Stimulated activated naive CD8-positive, alpha-beta T cell treated with anti-CD3 and anti-CD28 coated beads, Interleukin-15, Interleukin-2, amounts not matched to agents 100 ng/mL and 50 ng/mL, for 24 hours (primary cell): ENCODE data around the gene PARVG.

Experiments
- H3K27ac Mint-ChIP-seq: one replicate; pipeline ENCODE4 v1.8.0; 2021; ENCODE audit warnings: mild to moderate bottlenecking, mixed read lengths
- H3K27me3 Mint-ChIP-seq: one replicate; pipeline ENCODE4 v1.8.0; 2021; ENCODE audit warnings: mixed read lengths
- H3K36me3 Mint-ChIP-seq: one replicate; pipeline ENCODE4 v1.8.0; 2021; ENCODE audit warnings: low read depth, mixed read lengths
- H3K4me1 Mint-ChIP-seq: one replicate; pipeline ENCODE4 v1.8.0; 2021; ENCODE audit warnings: low read depth, mixed read lengths
- H3K4me3 Mint-ChIP-seq: one replicate; pipeline ENCODE4 v1.8.0; 2021; ENCODE audit warnings: mild to moderate bottlenecking, mixed read lengths
- H3K9me3 Mint-ChIP-seq: one replicate; pipeline ENCODE4 v1.8.0; 2021; ENCODE audit warnings: mixed read lengths

Gene PARVG, protein sequence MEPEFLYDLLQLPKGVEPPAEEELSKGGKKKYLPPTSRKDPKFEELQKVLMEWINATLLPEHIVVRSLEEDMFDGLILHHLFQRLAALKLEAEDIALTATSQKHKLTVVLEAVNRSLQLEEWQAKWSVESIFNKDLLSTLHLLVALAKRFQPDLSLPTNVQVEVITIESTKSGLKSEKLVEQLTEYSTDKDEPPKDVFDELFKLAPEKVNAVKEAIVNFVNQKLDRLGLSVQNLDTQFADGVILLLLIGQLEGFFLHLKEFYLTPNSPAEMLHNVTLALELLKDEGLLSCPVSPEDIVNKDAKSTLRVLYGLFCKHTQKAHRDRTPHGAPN

DNA sequence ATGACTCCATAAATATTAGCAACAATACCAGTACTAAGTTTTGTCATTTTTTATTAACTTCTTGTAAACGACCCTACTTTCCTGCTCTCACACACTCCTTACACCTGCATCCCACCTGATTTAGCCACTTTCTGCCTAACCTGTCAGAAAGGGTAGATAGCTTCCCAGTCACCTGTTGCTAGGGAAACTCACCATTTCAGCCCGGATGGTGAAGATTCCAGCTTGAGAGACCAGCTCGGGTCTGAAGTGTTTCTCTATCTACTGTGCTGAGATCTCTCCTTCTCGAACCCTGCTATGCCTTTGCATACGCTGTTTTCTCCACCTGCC lies at the start of gene PARVG:
Gene PARVG, plus strand, starts transcription at position 220 of the 327 bp plus-strand sequence. CDS start 2,405 bp downstream, outside the sequence.
- H3K4me3 Mint-ChIP-seq, result peak within 1 kb of the TSS; percentile 85
- peak within 1 kb of the TSS; percentile 92 for H3K27ac Mint-ChIP-seq
- peaks cover 28% of the 10 kb centered on the region for H3K4me1 Mint-ChIP-seq
- H3K9me3 Mint-ChIP-seq, result no peaks in the 10 kb centered on the region
- no peaks in the 10 kb centered on the region for H3K27me3 Mint-ChIP-seq
- peaks cover 7% of the 10 kb centered on the region for H3K36me3 Mint-ChIP-seq

DNA sequence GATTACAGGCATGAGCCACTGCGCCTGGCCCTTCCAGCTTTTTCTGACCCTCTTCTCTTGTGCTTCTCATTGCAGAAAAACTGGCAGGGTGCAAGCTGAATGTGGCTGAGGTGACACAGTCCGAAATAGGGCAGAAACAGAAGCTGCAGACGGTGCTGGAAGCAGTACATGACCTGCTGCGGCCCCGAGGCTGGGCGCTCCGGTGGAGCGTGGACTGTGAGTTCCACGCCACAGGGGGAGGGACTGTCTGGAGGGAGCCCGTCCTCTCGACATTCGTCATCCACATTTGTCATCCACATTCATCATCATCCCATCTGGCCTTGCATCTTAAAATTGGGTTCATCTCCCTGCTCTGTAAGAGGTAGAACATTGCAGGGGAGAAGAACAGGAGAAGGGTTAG lies 49.3 kb upstream of the PARVG start:
- Mint-ChIP-seq H3K4me1 (peaks cover 6% of the 10 kb centered on the region), H3K27me3 (peaks cover 3% of the 10 kb centered on the region), H3K36me3 (peaks cover 33% of the 10 kb centered on the region), H3K9me3 (peaks cover 14% of the 10 kb centered on the region), H3K27ac (no peak overlapping the region), H3K4me3 (no peak overlapping the region)

DNA sequence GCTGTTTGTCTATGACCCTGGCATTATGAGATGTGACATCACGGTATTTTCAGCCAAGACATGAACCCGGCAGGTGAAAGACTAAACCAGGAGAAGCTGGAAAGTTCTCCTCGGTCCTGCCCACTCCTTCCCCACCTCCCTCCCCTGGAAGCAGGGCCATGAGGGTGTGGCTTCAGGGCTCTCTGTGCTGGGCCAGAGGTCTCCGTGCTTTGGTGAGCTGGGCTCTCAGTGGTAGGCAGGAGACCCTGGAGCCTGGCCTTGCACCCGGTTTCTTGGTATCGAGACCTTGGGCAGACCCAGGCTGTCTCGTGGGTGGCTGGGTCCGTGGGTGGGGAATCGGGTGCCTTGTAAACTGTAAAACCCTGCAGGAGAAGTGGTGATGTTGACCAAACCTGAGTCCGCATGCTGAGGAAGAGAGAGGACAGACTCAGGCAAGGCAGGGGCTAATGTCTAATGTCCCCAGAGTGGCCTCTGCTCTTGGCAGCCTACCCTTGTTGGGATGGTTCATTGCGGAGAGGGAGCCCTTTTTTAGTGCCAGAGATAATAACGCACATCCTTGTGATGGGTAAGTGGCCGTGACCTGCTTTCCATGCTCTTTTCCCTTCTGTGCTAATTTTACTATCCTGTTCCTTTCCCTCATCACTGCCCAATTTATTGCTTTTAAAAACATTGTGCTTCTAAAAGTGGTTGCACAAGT lies 48.6 kb upstream of the PARVG start:
- H3K27ac Mint-ChIP-seq, result no peak overlapping the region
- H3K27me3 Mint-ChIP-seq, result peaks cover 3% of the 10 kb centered on the region
- H3K4me1 Mint-ChIP-seq, result peaks cover 6% of the 10 kb centered on the region
- peaks cover 19% of the 10 kb centered on the region for H3K9me3 Mint-ChIP-seq
- H3K36me3 Mint-ChIP-seq, result peaks cover 37% of the 10 kb centered on the region
- H3K4me3 Mint-ChIP-seq, result no peak overlapping the region

DNA sequence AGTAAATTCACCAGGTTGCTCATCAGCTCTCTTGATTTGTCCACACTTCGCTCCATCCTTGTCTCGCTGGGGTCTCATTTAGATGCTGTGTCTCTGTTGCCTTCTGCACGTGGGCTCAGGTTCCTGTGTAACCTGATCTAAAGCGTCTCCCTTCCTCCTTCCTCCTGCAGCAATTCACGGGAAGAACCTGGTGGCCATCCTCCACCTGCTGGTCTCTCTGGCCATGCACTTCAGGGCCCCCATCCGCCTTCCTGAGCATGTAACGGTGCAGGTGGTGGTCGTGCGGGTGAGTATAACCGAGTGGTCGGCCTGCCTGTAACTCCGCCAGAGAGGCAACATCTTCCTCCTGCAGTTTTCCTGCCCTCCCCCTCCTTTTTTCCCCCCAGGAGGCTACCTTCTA lies 48.0 kb upstream of the PARVG start:
- H3K4me1 Mint-ChIP-seq, result peaks cover 6% of the 10 kb centered on the region
- H3K36me3 Mint-ChIP-seq, result peaks cover 37% of the 10 kb centered on the region
- no peak overlapping the region for H3K4me3 Mint-ChIP-seq
- H3K27ac Mint-ChIP-seq, result no peak overlapping the region
- peaks cover 3% of the 10 kb centered on the region for H3K27me3 Mint-ChIP-seq
- peaks cover 18% of the 10 kb centered on the region for H3K9me3 Mint-ChIP-seq

DNA sequence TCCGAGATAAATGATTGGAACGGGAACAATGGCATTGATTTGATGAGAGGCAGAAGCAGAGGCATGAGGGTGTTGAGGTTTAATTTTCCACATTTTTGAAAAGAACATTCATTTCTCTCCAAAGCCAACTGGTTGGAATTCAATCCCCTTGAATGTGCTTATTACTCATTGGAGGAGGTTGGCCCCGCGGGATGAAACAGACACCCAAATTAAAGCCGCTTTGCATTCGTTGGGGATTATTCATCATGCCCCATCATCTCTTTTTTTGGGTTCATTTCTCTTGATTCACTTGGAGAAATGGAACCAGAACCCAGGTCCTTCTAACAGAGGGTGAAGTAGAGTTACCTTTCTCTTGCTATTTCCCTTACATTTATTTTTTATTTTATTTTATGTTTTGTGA lies 47.6 kb upstream of the PARVG start:
- peaks cover 6% of the 10 kb centered on the region for H3K4me1 Mint-ChIP-seq
- H3K36me3 Mint-ChIP-seq, result peaks cover 40% of the 10 kb centered on the region
- H3K27ac Mint-ChIP-seq, result no peak overlapping the region
- H3K9me3 Mint-ChIP-seq, result peaks cover 22% of the 10 kb centered on the region
- peaks cover 3% of the 10 kb centered on the region for H3K27me3 Mint-ChIP-seq
- no peak overlapping the region for H3K4me3 Mint-ChIP-seq

DNA sequence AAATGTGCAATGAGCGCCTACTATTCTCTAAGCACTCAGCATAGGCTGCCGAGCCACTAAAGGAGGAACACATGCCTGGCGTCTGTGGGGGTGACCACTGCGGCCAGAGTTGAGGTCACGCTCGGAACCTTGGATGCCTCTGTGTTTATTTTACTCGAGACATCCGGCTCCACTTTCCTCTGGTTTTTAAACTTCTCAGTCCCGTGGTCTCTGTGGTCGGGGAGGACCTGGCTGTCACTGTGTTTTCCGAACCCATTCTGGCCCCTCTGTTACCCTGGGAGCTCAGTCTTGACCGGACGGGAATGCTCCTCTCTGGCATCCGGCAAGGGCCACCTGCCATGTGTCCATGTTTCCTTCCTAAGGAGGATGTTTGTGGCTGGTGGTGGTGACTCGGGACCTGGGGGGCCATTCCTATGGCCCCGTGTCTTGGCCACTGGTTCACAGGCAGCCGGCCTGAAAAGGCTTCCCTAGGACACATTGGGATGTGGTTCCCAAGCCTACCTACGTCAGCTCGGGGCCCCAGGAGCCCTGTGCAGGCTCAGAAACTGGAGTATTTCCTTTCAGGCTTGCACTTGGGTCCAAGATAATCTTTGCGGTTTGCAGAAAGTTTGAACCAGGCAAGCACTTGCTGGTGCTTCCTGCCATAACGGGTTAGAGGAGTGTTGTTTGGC lies 46.7 kb upstream of the PARVG start:
- peaks cover 6% of the 10 kb centered on the region for H3K4me1 Mint-ChIP-seq
- no peak overlapping the region for H3K27ac Mint-ChIP-seq
- H3K36me3 Mint-ChIP-seq, result peaks cover 49% of the 10 kb centered on the region
- H3K27me3 Mint-ChIP-seq, result peaks cover 3% of the 10 kb centered on the region
- no peak overlapping the region for H3K4me3 Mint-ChIP-seq
- H3K9me3 Mint-ChIP-seq, result peaks cover 22% of the 10 kb centered on the region

DNA sequence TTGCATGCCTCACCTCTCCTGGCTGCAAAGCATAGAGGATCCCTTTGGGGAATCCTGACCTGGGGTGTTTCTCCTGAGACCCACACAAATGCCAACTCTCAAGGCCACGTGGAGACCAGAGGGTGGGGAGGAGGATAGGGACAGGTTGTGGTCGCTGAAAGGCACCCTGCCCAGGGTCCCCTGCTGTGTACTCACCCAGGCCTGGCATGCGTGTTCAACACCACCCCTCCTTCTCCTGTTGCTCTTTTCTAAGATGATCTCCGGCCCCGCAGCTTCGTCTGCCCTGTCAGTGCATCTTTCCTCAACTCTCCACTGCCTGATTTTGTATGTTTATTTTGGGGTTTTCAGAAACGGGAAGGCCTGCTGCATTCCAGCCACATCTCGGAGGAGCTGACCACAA lies 44.6 kb upstream of the PARVG start:
- H3K4me1 Mint-ChIP-seq, result peaks cover 6% of the 10 kb centered on the region
- H3K27me3 Mint-ChIP-seq, result peaks cover 3% of the 10 kb centered on the region
- no peak overlapping the region for H3K27ac Mint-ChIP-seq
- H3K9me3 Mint-ChIP-seq, result peaks cover 22% of the 10 kb centered on the region
- no peak overlapping the region for H3K4me3 Mint-ChIP-seq
- peaks cover 50% of the 10 kb centered on the region for H3K36me3 Mint-ChIP-seq

DNA sequence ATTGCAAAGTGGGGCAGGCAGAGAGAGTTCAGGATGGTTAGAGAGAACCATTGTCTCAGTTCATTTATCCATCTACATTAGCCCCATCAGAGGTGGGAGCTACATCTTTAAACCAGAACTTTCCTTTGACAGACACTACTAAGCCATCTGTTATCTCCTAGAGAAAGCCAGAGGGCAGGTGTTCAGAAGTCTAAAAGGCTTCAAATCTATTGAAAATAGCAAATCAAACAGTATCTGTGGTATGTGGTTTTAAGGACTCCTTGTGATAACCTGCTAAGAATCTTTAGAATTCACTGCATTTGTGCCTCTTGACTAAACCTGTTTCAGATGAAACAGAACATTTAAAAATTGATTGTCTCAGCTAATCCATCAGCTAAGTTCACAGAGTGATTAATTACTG lies 43.9 kb upstream of the PARVG start:
- peaks cover 45% of the 10 kb centered on the region for H3K36me3 Mint-ChIP-seq

DNA sequence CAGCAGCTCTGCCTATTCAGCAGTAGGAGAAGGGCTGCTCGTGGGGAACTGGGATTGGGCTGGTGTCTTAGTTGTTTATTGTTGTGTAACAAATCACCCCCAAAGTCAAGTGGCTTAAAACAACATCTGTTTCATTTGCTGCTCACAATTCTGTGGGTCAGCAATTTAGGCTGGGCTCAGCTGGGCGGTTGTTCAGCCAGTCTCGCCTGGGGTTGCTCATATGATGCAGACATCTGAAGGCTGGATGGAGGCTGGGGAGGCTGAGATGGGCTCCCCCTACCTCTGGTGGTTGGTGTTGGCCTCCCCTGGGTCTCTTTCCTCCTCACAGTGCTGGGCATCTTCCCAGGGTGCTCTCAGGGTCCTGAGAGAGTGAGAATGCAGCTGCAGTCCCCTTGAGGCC lies 43.3 kb upstream of the PARVG start:
- Mint-ChIP-seq H3K36me3 (peaks cover 44% of the 10 kb centered on the region), H3K4me3 (no peak overlapping the region), H3K4me1 (peaks cover 6% of the 10 kb centered on the region), H3K9me3 (peaks cover 22% of the 10 kb centered on the region), H3K27me3 (peaks cover 2% of the 10 kb centered on the region), H3K27ac (no peak overlapping the region)

More for the DNA sequence above, 43.9 kb upstream of the PARVG start:
- H3K4me3 Mint-ChIP-seq, result no peak overlapping the region
- H3K4me1 Mint-ChIP-seq, result peaks cover 6% of the 10 kb centered on the region
- H3K9me3 Mint-ChIP-seq, result peaks cover 22% of the 10 kb centered on the region
- H3K27me3 Mint-ChIP-seq, result peaks cover 3% of the 10 kb centered on the region
- no peak overlapping the region for H3K27ac Mint-ChIP-seq

DNA sequence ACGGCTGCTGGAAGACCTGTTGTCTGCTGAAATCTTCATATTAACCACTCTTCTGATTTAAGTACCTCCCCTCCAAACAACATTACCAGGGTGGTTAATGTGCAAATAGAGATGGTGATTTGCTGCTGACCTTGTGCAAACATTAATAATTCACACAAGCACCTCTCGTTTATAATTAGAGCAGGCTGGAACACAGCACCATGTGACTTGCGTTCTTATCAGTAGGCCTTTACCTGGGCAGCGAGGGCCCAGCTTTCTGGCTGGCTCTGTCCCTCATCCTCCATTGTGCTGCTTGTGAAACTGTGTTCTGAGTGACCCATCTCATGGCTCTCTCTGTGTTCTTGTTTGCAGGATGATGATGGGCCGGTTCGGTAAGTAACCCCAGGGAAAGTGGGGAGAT lies 41.0 kb upstream of the PARVG start:
- no peaks in the 10 kb centered on the region for H3K27me3 Mint-ChIP-seq
- peaks cover 22% of the 10 kb centered on the region for H3K9me3 Mint-ChIP-seq
- no peak overlapping the region for H3K27ac Mint-ChIP-seq
- H3K4me1 Mint-ChIP-seq, result no peaks in the 10 kb centered on the region
- H3K36me3 Mint-ChIP-seq, result peaks cover 36% of the 10 kb centered on the region
- H3K4me3 Mint-ChIP-seq, result no peak overlapping the region

DNA sequence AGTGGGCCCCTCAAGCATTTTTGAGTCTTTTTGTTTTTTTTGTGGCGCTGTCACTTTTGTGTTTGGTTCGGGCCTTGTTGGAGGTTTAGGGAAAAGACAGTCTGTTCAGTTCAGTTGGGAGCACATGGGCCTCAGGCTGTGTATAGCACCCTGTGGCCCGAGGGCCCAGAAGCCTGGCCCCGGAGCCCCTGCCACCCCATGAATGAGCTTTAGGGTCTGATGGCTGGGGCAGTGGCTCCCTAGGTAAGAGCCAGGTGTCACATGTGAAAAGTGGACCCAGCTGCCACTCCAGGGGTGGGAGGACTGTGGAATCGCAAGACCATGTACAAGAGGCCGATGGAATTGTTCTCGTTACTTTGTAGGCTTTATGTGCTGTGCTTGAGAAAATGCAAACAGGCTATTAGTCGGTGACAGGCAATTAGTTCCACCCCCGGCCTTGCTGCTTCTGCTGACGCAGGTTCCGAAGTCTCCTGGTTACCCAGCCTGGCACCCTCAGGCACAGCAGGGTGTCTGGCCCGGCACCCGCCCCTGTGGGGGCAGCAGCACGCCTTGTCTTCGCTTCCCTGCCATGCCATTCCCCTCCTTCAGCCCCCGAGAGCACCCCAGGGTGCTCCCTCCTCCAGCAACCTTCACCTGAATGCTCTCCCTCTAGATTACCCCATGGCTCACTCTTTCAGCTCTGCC lies 38.2 kb upstream of the PARVG start:
- peaks cover 19% of the 10 kb centered on the region for H3K36me3 Mint-ChIP-seq
- no peak overlapping the region for H3K4me3 Mint-ChIP-seq
- peaks cover 6% of the 10 kb centered on the region for H3K9me3 Mint-ChIP-seq
- H3K4me1 Mint-ChIP-seq, result no peaks in the 10 kb centered on the region
- no peak overlapping the region for H3K27ac Mint-ChIP-seq
- no peaks in the 10 kb centered on the region for H3K27me3 Mint-ChIP-seq

DNA sequence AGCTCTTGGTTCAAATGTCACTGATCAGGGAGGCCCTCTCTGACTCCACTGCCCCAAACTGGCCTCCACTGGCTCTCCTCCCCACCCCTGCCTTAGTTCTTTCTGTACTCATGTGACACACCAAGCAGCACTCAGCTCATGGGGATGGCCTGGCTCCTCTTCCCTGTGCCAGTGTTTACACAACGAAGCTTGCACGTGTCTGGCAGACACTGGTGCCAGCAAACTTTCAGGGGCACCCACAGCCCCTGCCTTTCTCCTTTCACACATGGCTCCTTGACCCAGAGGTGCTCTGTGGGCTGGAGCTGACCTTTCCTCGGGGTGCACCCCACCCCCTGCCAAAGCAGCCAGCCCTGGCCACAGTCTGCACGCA lies 37.6 kb upstream of the PARVG start:
- Mint-ChIP-seq H3K4me1 (no peaks in the 10 kb centered on the region), H3K36me3 (peaks cover 14% of the 10 kb centered on the region), H3K9me3 (peaks cover under 1% of the 10 kb centered on the region), H3K4me3 (no peak overlapping the region), H3K27ac (no peak overlapping the region), H3K27me3 (no peaks in the 10 kb centered on the region)

DNA sequence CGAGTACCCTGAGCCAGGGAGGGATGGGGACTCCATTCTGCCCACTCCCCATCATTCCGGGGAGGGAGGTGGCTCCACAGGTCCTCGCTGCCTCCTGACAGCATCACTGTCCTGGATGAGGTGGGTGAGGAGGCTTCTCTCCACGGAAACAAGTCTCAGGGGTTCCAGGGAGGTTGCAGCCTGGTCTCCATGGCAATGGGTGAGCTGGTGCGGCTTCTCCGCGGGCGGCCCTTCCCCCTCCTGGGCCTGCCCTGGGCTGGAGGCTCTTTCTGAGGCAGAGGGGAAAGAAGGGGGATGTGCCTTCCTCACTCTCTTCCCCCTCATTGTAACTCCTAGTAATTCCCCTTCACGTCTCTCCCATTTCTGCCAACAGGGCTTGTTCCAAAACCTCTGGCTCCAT lies 37.1 kb upstream of the PARVG start:
- Mint-ChIP-seq H3K27ac (no peak overlapping the region), H3K9me3 (no peaks in the 10 kb centered on the region), H3K27me3 (peaks cover 4% of the 10 kb centered on the region), H3K4me1 (no peaks in the 10 kb centered on the region), H3K4me3 (no peak overlapping the region), H3K36me3 (peaks cover 10% of the 10 kb centered on the region)

DNA sequence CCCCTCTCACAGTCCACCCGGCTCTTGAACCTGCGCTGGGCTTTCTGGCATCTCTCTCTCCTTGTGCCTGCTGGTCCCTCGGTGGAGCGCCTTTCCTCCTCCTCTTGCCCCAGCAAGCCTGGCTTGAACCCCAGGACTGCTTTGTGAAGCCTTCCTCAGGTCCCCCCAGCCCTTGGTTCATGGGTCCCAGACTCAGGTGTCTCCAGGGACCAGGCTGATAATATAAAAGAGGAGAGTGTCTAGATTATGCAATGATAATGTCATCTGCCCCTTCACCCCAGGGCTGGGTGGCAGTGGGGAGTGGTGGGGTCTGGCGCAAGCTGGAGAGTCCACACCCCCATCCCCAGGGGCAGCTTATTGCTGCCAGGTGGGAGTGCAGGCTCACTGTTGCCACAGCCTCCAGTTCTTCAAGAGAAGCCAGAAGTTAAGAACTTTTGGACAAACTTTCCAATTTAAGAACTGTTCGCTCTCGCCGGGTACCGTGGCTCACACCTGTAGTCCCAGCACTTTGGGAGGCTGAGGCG lies 36.6 kb upstream of the PARVG start:
- Mint-ChIP-seq H3K9me3 (no peaks in the 10 kb centered on the region), H3K36me3 (peaks cover 5% of the 10 kb centered on the region), H3K27me3 (peaks cover 5% of the 10 kb centered on the region), H3K4me1 (no peaks in the 10 kb centered on the region), H3K4me3 (no peak overlapping the region), H3K27ac (no peak overlapping the region)

DNA sequence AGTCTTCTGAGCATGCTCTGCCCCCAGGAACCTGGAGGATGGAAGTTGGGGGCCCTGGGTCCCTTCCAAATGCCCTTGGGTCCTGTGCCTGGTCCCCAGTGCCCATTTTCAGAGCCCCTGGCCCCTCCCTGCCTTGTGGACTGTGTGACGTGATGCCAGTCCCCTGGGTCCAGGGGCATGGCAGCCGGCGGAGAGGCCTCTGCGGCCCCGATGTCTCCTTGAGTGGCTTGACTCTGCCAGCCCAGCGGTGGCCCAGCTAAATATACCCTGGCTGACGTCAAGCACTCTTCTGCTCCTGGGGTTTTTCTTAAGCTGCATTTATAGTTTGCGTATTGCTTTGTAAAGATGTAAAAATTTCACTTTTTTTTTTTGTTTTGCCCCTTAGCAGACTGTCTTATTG lies 35.2 kb upstream of the PARVG start:
- Mint-ChIP-seq H3K27ac (no peak overlapping the region), H3K9me3 (no peaks in the 10 kb centered on the region), H3K4me1 (no peaks in the 10 kb centered on the region), H3K4me3 (no peak overlapping the region), H3K27me3 (peaks cover 5% of the 10 kb centered on the region), H3K36me3 (peaks cover 5% of the 10 kb centered on the region)
